HUES6 (cell line): Measurements from ENCODE around the gene CACNA1C.

Source experiments
- H3K27ac ChIP-seq: 2 replicates; pipeline ENCODE4 v1.7.0; 2013; ENCODE audit warnings: low read depth, mild to moderate bottlenecking, low read length, inconsistent platforms
- H3K27me3 ChIP-seq: 2 replicates; pipeline ENCODE4 v1.6.1; 2013; ENCODE audit warnings: low read length; ENCODE audit not compliant: control insufficient read depth, insufficient read depth
- H3K36me3 ChIP-seq: 2 replicates; pipeline ENCODE4 v1.6.1; 2013; ENCODE audit warnings: low read length; ENCODE audit not compliant: control insufficient read depth, insufficient read depth
- H3K4me1 ChIP-seq: 2 replicates; pipeline ENCODE4 v1.6.1; 2013; ENCODE audit warnings: low read length; ENCODE audit not compliant: control insufficient read depth, insufficient read depth
- H3K4me3 ChIP-seq: 2 replicates; pipeline ENCODE4 v1.5.1; 2013; ENCODE audit warnings: low read depth, low read length
- H3K9ac ChIP-seq: one replicate; pipeline ENCODE4 v1.6.1; 2013; ENCODE audit warnings: mild to moderate bottlenecking, low read length
- H3K9me3 ChIP-seq: 2 replicates; pipeline ENCODE4 v1.6.1; 2013; ENCODE audit warnings: low read depth, low read length; ENCODE audit not compliant: control insufficient read depth, insufficient read depth

The CACNA1C gene

DNA sequence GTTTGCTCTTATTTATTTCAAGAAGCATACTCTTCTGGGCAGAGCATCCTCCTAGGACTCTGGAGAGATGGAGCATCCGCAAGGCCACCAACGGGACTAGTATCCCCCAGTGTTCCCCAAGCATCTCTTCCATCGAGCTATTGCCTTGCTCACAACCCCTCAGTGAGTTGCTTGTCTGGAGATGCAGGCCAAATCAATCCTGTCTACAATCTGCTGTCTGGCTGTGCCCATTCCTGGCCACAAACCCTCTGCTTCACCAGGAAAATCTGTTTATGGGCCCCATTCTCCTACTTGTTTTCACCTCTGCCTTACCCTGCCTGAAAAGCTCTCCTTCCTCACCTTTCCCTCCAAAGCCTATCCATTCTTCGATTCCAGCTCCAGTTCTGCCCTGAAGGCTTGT lies 219.2 kb downstream of the CACNA1C start:
- H3K36me3 ChIP-seq = no peaks in the 10 kb centered on the region
- no peak overlapping the region for H3K9ac ChIP-seq
- no peak overlapping the region for H3K27ac ChIP-seq
- no peak overlapping the region for H3K4me3 ChIP-seq
- peaks cover 7% of the 10 kb centered on the region for H3K4me1 ChIP-seq
- no peaks in the 10 kb centered on the region for H3K27me3 ChIP-seq
- no peaks in the 10 kb centered on the region for H3K9me3 ChIP-seq

DNA sequence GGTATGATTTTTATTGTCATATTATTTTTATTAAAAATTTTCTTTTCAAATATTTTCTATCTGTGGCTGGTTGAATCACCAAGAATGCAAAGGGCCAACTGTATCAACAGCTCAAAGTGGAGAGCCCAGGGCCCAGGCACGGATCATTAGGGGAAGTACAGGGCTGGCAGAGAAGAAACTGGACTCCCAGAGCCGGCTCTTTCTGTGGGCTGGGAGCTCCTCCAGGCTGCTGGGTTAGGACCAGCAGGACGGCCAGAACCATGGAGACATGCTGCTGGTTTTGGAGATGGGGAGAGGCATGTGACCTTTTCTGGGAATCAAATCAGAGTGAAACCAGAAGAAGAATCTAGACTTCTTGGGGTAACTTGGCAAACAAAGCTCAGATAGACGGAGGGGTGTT lies 220.5 kb downstream of the CACNA1C start:
- H3K9ac ChIP-seq = no peak overlapping the region
- no peaks in the 10 kb centered on the region for H3K36me3 ChIP-seq
- no peak overlapping the region for H3K4me3 ChIP-seq
- H3K9me3 ChIP-seq = no peaks in the 10 kb centered on the region
- H3K27me3 ChIP-seq = no peaks in the 10 kb centered on the region
- H3K4me1 ChIP-seq = no peaks in the 10 kb centered on the region
- H3K27ac ChIP-seq = no peak overlapping the region

DNA sequence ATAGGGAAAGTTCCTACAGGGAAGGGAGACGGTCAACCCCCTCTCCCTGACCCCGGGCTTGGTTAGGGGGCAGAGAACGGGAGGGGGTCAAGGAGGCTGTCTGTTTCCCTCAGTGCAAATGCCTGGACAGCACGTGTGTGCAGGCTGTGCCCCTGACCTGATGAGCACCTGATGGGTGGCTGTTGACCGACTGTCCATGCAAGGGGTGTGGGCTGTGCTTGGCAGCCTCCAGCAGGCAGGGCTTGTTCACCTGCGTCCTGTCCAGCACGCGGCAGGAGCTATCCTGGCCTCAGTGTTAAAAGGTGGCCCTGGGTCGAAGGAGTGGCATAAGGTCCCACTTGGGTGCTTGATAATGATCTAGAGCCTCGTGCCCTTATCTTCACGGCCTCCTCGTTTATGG lies 221.0 kb downstream of the CACNA1C start:
- Histone ChIP-seq H3K27me3 (no peaks in the 10 kb centered on the region), H3K4me3 (no peak overlapping the region), H3K9me3 (no peaks in the 10 kb centered on the region), H3K9ac (no peak overlapping the region), H3K4me1 (no peaks in the 10 kb centered on the region), H3K27ac (no peak overlapping the region), H3K36me3 (no peaks in the 10 kb centered on the region)

DNA sequence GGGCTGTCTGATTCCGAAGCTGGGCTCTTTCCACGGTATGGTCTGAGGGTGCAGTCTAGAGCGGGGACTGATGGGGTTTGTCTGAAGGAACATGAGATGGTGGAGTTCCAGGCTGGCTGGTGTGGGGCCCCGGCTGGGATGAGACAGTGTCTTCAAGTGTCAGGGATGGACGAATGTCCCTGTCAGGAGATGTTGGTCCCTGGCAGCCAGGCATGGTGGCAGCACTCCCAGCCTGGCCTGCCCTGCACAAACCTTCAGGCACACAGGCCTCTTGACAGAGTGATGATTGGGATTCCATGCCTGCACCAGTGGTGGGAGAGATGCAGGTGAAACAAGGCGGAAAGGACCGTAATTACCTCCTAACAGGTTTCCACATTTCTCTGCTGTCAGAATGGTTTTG lies 221.9 kb downstream of the CACNA1C start:
- no peaks in the 10 kb centered on the region for H3K27me3 ChIP-seq
- no peaks in the 10 kb centered on the region for H3K36me3 ChIP-seq
- H3K4me1 ChIP-seq = no peaks in the 10 kb centered on the region
- no peak overlapping the region for H3K4me3 ChIP-seq
- no peak overlapping the region for H3K27ac ChIP-seq
- H3K9me3 ChIP-seq = no peaks in the 10 kb centered on the region
- H3K9ac ChIP-seq = no peak overlapping the region

DNA sequence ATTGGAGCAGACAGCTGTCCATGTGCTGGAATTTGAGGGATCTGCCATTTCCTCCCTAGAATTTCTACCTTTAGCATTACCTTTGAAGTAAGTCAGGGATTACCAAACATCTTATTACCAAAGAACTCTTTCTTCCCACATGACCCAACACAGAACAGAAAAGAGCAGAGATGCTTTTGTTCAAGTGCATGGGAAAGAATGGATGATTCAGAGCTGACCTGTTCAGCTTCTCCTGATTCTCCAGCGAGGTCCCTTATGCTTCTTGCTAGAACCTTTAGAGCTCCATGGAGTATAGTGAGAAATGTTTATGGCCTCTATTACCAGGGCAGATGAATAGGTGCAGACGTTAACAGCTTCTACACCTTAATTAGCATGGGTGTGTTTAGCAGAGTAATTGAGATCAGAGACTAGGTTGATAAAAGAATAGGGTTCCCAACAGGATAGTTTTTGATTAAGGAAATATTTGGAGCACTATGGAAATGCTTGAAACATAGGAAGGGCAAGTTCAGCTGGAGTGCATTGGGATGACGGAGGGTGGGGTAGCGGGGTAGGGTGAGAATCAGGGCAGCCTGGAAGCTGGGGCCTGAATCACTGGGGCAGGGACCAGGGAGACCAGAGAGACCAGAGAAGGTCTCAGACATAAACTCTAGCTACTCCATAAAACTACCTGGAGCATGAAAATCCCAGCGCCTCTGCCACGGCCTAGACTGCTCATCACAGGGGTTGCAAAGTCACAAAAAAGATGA lies 223.7 kb downstream of the CACNA1C start:
- Histone ChIP-seq H3K9me3 (no peaks in the 10 kb centered on the region), H3K27ac (no peak overlapping the region), H3K36me3 (no peaks in the 10 kb centered on the region), H3K27me3 (no peaks in the 10 kb centered on the region), H3K9ac (no peak overlapping the region), H3K4me1 (no peaks in the 10 kb centered on the region), H3K4me3 (no peak overlapping the region)

DNA sequence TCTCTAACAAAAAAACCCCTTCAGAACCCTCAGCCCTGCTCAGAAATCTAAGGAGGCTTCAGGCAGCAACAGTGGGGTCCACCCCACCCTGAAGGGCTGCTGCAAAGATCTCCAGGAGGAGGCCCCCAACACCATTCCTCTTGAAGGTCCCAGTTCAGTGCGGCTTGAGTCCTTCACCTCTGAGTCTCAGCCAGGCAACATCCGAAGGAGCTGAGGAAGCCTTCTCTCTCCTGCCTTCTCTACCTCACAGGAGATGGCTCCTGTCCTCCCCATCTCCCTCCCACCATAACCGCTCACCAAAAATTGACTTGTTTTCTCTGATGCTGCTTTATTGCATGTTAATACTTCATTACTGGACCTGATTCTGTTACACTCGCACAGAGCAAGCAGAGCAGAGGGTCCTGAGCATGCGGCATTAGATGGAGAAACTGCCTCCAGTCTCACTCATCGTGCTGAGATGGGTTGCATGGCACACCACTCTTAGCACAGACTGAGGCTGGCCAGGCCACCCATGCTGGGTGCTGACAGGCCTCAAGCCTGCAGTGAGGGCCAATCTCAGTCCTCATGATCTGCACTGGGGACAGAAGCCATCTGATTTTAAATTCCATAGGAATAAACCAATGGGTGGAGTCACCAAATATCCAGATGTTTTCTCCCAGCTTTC lies 224.8 kb downstream of the CACNA1C start:
- Histone ChIP-seq H3K36me3 (no peaks in the 10 kb centered on the region), H3K27me3 (no peaks in the 10 kb centered on the region), H3K27ac (no peak overlapping the region), H3K9ac (no peak overlapping the region), H3K4me3 (no peak overlapping the region), H3K9me3 (no peaks in the 10 kb centered on the region), H3K4me1 (peaks cover 3% of the 10 kb centered on the region; the same call in 1 of the 2 replicates)

DNA sequence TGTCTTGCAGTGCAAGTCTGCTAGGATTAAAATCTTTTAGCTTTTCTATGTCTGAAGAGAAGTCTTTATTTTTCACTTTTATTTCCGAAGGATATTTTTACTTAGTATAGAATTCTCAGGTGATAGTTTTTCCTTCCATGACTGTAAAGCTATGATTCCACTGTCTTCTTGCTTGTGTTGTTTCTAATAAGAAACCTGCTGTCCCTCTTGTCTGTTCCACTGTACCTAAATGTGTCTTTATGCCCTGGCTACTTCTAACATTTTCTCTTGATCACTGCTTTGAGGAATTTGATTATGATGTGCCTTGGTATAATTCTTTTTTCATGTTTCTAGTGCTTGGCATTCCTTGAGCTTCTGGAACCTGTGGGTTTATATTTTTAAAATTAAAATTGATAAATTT lies 228.7 kb downstream of the CACNA1C start:
- Histone ChIP-seq H3K36me3 (no peaks in the 10 kb centered on the region), H3K9ac (no peak overlapping the region), H3K27ac (no peak overlapping the region), H3K4me3 (no peak overlapping the region), H3K4me1 (peaks cover 13% of the 10 kb centered on the region), H3K27me3 (no peaks in the 10 kb centered on the region), H3K9me3 (no peaks in the 10 kb centered on the region)

DNA sequence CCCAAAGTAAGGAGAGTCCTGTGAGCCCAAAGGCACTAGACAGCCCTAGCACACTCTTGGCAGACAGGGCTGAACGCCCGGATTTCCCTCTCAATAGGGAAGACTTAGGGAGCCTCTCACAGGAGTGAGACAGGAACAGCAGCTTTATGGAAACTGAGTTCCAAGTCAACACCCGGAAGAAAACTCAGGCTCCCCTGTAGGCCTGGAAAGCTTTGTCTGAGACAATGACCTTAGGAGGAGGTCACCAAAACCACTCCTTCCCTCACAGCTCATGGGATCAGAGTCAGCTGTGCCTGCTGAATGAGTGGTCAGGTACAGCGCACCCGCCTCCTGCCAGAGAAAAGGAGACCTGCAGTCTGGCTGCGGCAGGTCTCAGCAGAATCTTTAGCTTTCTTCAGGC lies 229.5 kb downstream of the CACNA1C start:
- Histone ChIP-seq H3K36me3 (no peaks in the 10 kb centered on the region), H3K27me3 (no peaks in the 10 kb centered on the region), H3K9ac (no peak overlapping the region), H3K4me3 (no peak overlapping the region), H3K4me1 (peaks cover 13% of the 10 kb centered on the region), H3K9me3 (no peaks in the 10 kb centered on the region), H3K27ac (no peak overlapping the region)

DNA sequence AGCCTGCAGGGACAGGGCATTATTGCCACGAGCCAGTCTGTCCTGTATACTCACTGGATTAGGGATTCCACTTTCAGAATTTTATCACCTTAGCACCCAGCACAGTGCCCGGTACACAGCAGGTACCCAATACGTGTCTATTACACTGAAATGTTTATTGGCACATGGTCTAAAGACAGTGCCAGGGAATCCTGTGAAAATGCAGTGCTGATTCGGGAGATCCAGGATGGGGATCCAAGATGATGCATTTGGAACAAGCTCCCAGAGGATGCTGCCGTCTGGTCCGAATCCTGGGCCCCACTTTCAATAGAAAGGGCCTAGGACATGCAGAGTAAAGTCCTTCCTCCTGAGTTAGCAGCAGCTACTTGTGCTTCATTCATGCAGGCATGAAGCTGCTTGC lies 230.7 kb downstream of the CACNA1C start:
- no peak overlapping the region for H3K9ac ChIP-seq
- H3K27ac ChIP-seq = no peak overlapping the region
- H3K36me3 ChIP-seq = no peaks in the 10 kb centered on the region
- H3K4me1 ChIP-seq = peaks cover 22% of the 10 kb centered on the region
- no peak overlapping the region for H3K4me3 ChIP-seq
- H3K27me3 ChIP-seq = no peaks in the 10 kb centered on the region
- no peaks in the 10 kb centered on the region for H3K9me3 ChIP-seq

DNA sequence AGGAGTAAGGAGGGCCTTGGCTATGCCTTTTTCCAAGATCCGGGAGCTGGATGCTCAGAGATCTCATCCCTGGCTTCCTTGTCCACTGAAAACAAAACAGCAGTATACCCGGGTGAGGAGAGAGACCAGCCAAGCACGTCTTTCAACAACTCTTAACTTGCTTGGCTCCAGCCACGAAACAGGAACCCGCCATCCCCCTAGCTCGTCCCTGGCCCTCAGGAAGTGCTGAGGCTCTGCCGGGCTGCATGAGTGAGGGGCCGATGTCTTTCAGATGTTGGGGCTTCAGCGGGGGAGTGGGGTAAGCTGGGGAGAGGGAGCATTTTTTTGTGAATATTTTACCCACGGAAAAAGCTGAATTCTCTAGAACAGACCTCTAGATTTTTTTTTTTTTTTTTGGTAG lies 231.1 kb downstream of the CACNA1C start:
- Histone ChIP-seq H3K9ac (no peak overlapping the region), H3K27ac (no peak overlapping the region), H3K9me3 (no peaks in the 10 kb centered on the region)

DNA sequence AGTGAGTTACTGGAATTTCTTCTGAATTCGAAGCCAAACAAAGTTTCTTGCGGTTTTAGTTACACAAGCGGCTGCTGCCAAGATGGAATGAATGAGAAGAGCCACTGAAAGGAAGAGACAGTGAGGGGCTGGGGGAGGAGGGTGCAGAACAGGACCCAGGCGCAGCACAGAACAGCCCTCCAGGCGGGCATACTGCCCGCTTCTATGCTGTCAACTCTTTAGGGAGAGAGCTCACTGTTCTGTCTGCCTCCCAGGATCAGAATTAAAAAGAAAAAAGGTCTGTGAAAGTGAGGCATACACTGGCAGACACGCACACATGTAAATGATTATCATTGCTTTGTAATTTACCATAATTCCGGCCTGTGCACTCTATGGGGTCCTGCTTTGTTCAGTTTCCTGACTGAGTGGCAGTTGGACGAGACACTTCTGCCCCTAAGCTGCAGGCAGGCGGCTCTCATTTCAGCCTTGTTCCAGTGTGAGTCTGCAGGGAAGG lies 231.6 kb downstream of the CACNA1C start:
- Histone ChIP-seq H3K9me3 (no peaks in the 10 kb centered on the region), H3K4me1 (peaks cover 31% of the 10 kb centered on the region), H3K27me3 (no peaks in the 10 kb centered on the region), H3K9ac (no peak overlapping the region), H3K4me3 (no peak overlapping the region), H3K36me3 (no peaks in the 10 kb centered on the region), H3K27ac (no peak overlapping the region)

More for the DNA sequence above, 231.1 kb downstream of the CACNA1C start:
- H3K4me1 ChIP-seq = peaks cover 26% of the 10 kb centered on the region
- H3K4me3 ChIP-seq = no peak overlapping the region
- no peaks in the 10 kb centered on the region for H3K36me3 ChIP-seq
- no peaks in the 10 kb centered on the region for H3K27me3 ChIP-seq
